Measurements from ENCODE around the gene FLNB. TPM values are rescaled to one million over a fixed set of nuclear protein-coding genes. Genes with fewer than 3 reads are reported as not detected.

The FLNB gene
- total RNA-seq, 1 donor from 2014 or later = 32.0 TPM

DNA sequence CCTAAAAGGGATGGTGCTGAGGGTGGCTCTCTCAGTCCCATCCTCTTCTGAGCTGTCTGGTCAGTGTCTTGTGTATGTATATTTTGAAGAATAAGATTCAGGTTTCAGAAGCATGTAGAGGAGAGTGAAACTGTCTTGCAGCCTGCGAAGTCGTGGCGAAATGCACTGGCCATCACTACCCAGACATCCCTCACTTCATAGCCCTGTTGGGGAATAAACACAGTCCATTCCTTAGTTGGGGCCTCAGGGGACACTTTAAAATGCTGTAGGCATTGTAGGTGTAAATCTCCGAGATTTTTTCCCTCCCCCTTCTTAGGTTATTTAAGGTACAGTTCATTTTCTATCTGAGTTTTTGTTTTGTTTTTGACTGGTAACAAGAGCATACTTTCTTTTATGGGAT is 108.8 kb downstream of the FLNB start:
- no peak overlapping the region for H3K4me3 ChIP-seq
- H3K9me3 ChIP-seq (ENCODE audit: low read depth) = no peaks in the 10 kb centered on the region
- no peak overlapping the region for H2AFZ ChIP-seq (replicated peaks)
- TF ChIP-seq, protein P1, sequence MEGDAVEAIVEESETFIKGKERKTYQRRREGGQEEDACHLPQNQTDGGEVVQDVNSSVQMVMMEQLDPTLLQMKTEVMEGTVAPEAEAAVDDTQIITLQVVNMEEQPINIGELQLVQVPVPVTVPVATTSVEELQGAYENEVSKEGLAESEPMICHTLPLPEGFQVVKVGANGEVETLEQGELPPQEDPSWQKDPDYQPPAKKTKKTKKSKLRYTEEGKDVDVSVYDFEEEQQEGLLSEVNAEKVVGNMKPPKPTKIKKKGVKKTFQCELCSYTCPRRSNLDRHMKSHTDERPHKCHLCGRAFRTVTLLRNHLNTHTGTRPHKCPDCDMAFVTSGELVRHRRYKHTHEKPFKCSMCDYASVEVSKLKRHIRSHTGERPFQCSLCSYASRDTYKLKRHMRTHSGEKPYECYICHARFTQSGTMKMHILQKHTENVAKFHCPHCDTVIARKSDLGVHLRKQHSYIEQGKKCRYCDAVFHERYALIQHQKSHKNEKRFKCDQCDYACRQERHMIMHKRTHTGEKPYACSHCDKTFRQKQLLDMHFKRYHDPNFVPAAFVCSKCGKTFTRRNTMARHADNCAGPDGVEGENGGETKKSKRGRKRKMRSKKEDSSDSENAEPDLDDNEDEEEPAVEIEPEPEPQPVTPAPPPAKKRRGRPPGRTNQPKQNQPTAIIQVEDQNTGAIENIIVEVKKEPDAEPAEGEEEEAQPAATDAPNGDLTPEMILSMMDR (IDR thresholded peaks at IDR 0.05) = no peak
- TF ChIP-seq EZH2 (IDR thresholded peaks at IDR 0.05) (no peak), EZH2phosphoT487 (IDR thresholded peaks at IDR 0.05) (no peak)
- peaks cover 18% of the 10 kb centered on the region for H3K36me3 Mint-ChIP-seq
- DNase-seq (ENCODE audit: low spot score) = no peak
- H3K9me3 Mint-ChIP-seq = no peaks in the 10 kb centered on the region
- peak overlapping the region; percentile 18 for H3K27ac Mint-ChIP-seq
- H3K79me2 ChIP-seq (ENCODE audit: low read depth) = no peaks in the 10 kb centered on the region
- peaks cover 3% of the 10 kb centered on the region for H3K27me3 Mint-ChIP-seq (ENCODE audit: insufficient read depth, low read depth)
- H3F3A ChIP-seq (ENCODE audit: low read depth) = no peaks in the 10 kb centered on the region
- no peaks in the 10 kb centered on the region for H3K27me3 ChIP-seq
- H3K27ac ChIP-seq = no peak overlapping the region
- H3K4me3 Mint-ChIP-seq = no peak overlapping the region
- no peaks in the 10 kb centered on the region for H3K4me1 ChIP-seq
- H3K9ac ChIP-seq = no peak overlapping the region
- peaks cover 19% of the 10 kb centered on the region for H3K4me1 Mint-ChIP-seq
- H3K36me3 ChIP-seq = no peaks in the 10 kb centered on the region
- no peak overlapping the region for H3K4me2 ChIP-seq
- H4K20me1 ChIP-seq (ENCODE audit: low read depth) = no peaks in the 10 kb centered on the region

DNA sequence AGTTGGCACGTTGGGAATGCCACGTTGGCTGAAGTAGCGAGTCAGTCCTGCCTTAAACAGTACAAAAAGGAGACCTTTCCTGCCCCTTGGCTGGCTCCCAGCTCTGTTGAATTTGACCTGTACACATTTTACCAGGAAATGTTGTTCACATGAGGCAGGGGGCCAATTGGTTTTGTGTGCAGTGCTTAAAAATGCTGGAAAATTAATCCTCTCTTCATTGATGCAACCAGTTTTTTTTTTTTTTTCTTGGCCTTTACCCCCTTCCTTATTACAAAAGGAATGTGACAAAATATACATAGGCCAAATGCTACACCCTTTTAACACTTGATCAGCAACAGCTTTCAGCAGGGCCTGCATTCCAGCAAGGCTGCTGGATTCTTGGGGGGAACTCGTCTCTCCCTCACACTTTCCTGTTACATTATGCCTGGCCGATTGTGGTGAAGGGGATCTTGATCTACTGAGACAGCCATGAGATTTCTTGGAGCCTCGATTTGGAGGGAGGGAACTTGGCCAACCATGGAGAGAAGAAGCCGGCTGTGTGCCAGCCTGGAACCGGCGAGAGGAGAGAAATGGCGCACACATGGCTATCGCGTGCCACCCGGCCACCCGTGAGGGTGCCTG is 109.4 kb downstream of the FLNB start:
- peaks cover 3% of the 10 kb centered on the region for H3K27me3 Mint-ChIP-seq (ENCODE audit: insufficient read depth, low read depth)
- Histone ChIP-seq H3F3A (ENCODE audit: low read depth) (no peaks in the 10 kb centered on the region), H3K4me3 (no peak overlapping the region), H3K9ac (no peak overlapping the region), H3K27ac (no peak overlapping the region), H3K36me3 (no peaks in the 10 kb centered on the region), H4K20me1 (ENCODE audit: low read depth) (no peaks in the 10 kb centered on the region), H3K4me2 (no peak overlapping the region), H2AFZ (replicated peaks) (no peak overlapping the region), H3K4me1 (no peaks in the 10 kb centered on the region), H3K79me2 (ENCODE audit: low read depth) (no peaks in the 10 kb centered on the region), H3K27me3 (no peaks in the 10 kb centered on the region), H3K9me3 (ENCODE audit: low read depth) (no peaks in the 10 kb centered on the region)
- H3K4me3 Mint-ChIP-seq = peak overlapping the region; percentile 41
- H3K36me3 Mint-ChIP-seq = peaks cover 22% of the 10 kb centered on the region
- TF ChIP-seq, protein P1 (IDR thresholded peaks at IDR 0.05) = no peak
- TF ChIP-seq EZH2 (IDR thresholded peaks at IDR 0.05) (no peak), EZH2phosphoT487 (IDR thresholded peaks at IDR 0.05) (no peak)
- no peak for DNase-seq (ENCODE audit: low spot score)
- peaks cover 19% of the 10 kb centered on the region for H3K4me1 Mint-ChIP-seq
- no peaks in the 10 kb centered on the region for H3K9me3 Mint-ChIP-seq
- peak overlapping the region; percentile 87 for H3K27ac Mint-ChIP-seq

DNA sequence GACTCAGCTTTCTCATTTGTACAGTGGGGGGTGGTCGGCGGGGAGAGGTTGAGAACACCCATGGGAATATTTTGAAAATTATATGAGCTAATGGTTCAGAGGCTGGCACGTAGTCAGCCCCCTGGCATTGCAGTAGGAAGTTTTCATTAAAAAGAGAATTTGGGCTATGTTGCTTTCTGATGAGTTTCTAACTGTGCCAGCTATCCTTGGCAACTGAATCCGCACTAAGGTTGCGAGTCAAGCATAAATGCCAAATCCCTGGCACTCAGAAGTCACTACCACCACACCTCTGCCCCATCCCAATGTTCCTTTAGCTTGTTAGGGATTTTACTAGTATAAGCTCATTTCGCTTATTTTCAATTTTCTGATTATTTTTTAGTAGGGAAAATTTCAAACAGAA is 111.0 kb downstream of the FLNB start:
- H3K4me1 ChIP-seq = no peaks in the 10 kb centered on the region
- no peak overlapping the region for H3K27ac Mint-ChIP-seq
- peaks cover 3% of the 10 kb centered on the region for H3K27me3 Mint-ChIP-seq (ENCODE audit: insufficient read depth, low read depth)
- no peak overlapping the region for H3K4me3 Mint-ChIP-seq
- H3K36me3 ChIP-seq = no peaks in the 10 kb centered on the region
- H3K9me3 Mint-ChIP-seq = no peaks in the 10 kb centered on the region
- H3K4me3 ChIP-seq = no peak overlapping the region
- DNase-seq (ENCODE audit: low spot score) = no peak
- H2AFZ ChIP-seq (replicated peaks) = no peak overlapping the region
- H3K79me2 ChIP-seq (ENCODE audit: low read depth) = no peaks in the 10 kb centered on the region
- H3K4me1 Mint-ChIP-seq = peaks cover 14% of the 10 kb centered on the region
- no peak overlapping the region for H3K27ac ChIP-seq
- no peak for TF ChIP-seq EZH2phosphoT487 (IDR thresholded peaks at IDR 0.05)
- TF ChIP-seq, protein P1 (IDR thresholded peaks at IDR 0.05) = no peak
- no peak for TF ChIP-seq EZH2 (IDR thresholded peaks at IDR 0.05)
- H3K9ac ChIP-seq = no peak overlapping the region
- no peaks in the 10 kb centered on the region for H4K20me1 ChIP-seq (ENCODE audit: low read depth)
- H3K27me3 ChIP-seq = no peaks in the 10 kb centered on the region
- no peak overlapping the region for H3K4me2 ChIP-seq
- no peaks in the 10 kb centered on the region for H3F3A ChIP-seq (ENCODE audit: low read depth)
- peaks cover 19% of the 10 kb centered on the region for H3K36me3 Mint-ChIP-seq
- H3K9me3 ChIP-seq (ENCODE audit: low read depth) = no peaks in the 10 kb centered on the region
